HepG2 (cell line): ENCODE results near the gene TTLL10. TPM values are rescaled to one million over a fixed set of nuclear protein-coding genes. Genes with fewer than 3 reads are reported as not detected.

ENCODE experiments used
- ARHGAP35 ChIP-seq: sonication (generic); formaldehyde crosslinking; IDR thresholded peaks from 2 replicates; pipeline ENCODE4 v1.9.0; 2022; ENCODE audit warnings: mild to moderate bottlenecking, inconsistent platforms, moderate library complexity, missing genetic modification reagents, borderline replicate concordance
- DR1 ChIP-seq: sonication (generic); formaldehyde crosslinking; IDR thresholded peaks from 2 replicates; pipeline ENCODE4 v1.8.0; 2021; ENCODE audit warnings: mild to moderate bottlenecking, missing genetic modification reagents, inconsistent platforms
- ETV5 ChIP-seq: IDR thresholded peaks from 2 replicates; pipeline ENCODE4 v1.6.1; 2018; ENCODE audit warnings: missing biosample characterization, missing genetic modification reagents, inconsistent platforms, borderline replicate concordance
- FOXP4 ChIP-seq: sonication (generic); formaldehyde crosslinking; IDR thresholded peaks from 2 replicates; pipeline ENCODE4 v1.4.0; 2020; ENCODE audit warnings: missing genetic modification reagents
- HMG20A ChIP-seq: IDR thresholded peaks from 2 replicates; pipeline ENCODE4 v1.6.1; 2016; ENCODE audit warnings: borderline replicate concordance
- HMG20B ChIP-seq: conservative IDR thresholded peaks from 2 replicates; pipeline ENCODE4 v1.6.1; 2016; ENCODE audit warnings: missing genetic modification reagents, missing compliant biosample characterization
- IRF2 ChIP-seq: IDR thresholded peaks from 2 replicates; pipeline ENCODE4 v1.6.1; 2018; ENCODE audit warnings: missing genetic modification reagents, missing compliant biosample characterization
- PHF8 ChIP-seq: sonication (generic); formaldehyde crosslinking; IDR thresholded peaks from 2 replicates; pipeline ENCODE4 v1.5.0; 2020; ENCODE audit warnings: missing genetic modification reagents
- RERE ChIP-seq: IDR thresholded peaks from 2 replicates; pipeline ENCODE4 v1.6.1; 2016; ENCODE audit warnings: low read depth, missing genetic modification reagents, missing compliant biosample characterization
- RNF2 ChIP-seq: fragments of 450-650 bp; conservative IDR thresholded peaks from 2 replicates; pipeline ENCODE4 v1.6.1; 2016; ENCODE audit warnings: low read depth
- SIX4 ChIP-seq: sonication (generic); formaldehyde crosslinking; IDR thresholded peaks from 2 replicates; pipeline ENCODE4 v1.4.0; 2020; ENCODE audit warnings: missing genetic modification reagents
- SP5 ChIP-seq: IDR thresholded peaks from 2 replicates; pipeline ENCODE4 v1.6.1; 2016; ENCODE audit warnings: low read depth, borderline replicate concordance
- ZGPAT ChIP-seq: IDR thresholded peaks from 2 replicates; pipeline ENCODE4 v1.6.1; 2016; ENCODE audit warnings: mild to moderate bottlenecking
- ZNF205 ChIP-seq: IDR thresholded peaks from 2 replicates; pipeline ENCODE4 v1.6.1; 2018; ENCODE audit warnings: missing biosample characterization, missing genetic modification reagents
- ZNF563 ChIP-seq: sonication (generic); formaldehyde crosslinking; IDR thresholded peaks from 2 replicates; pipeline ENCODE4 v1.8.0; 2022; ENCODE audit warnings: mild to moderate bottlenecking, moderate library complexity, missing genetic modification reagents
- ZNF652 ChIP-seq: IDR thresholded peaks from 2 replicates; pipeline ENCODE4 v1.6.1; 2016; ENCODE audit warnings: low read depth, borderline replicate concordance
- polyA plus RNA-seq, 8 experiments: library from polyadenylated mRNA; depleted of rRNA in 3 of 8; stranded (reverse) in 7 of 8; unstranded in 1 of 8; fragments of >200 nt; fragmentation: Illumina TruSeq in 4 of 8; extraction: Trizol in 4 of 8; gene quantifications; 2 replicates each; pipeline versions ENCODE4 v1.2.1 to v1.2.3, GENCODE V29; 2011 to 2016; ENCODE audit warnings: low read depth in 4 of 8, missing spikeins in 1 of 8, mixed read lengths in 1 of 8; ENCODE audit not compliant: insufficient read depth in 1 of 8
- total RNA-seq, 5 experiments: library from RNA; depleted of rRNA; stranded (reverse); fragments of >200 nt; fragmentation: Illumina TruSeq; extraction: Trizol; gene quantifications; 2 replicates each; pipeline ENCODE4 v1.2.3, GENCODE V29; 2016; ENCODE audit warnings: low read depth in 1 of 5

The TTLL10 gene
- total and polyA plus RNA-seq, 2 of the 13 experiments (the other 11 are each of a cell fraction or from before 2014, with no cell fraction given) = not detected

- no peak for TF ChIP-seq RERE (CRISPR knock-in tag)
- peak; percentile 8; the same call in 1 of the 2 replicates for TF ChIP-seq SIX4 (CRISPR knock-in tag)
- peak; percentile 67; the same call in 1 of the 2 replicates for TF ChIP-seq ZGPAT (CRISPR knock-in tag)
- TF ChIP-seq RNF2 = 0 out of 2 replicates have a peak, but pooled peaks have one; percentile 33
- peak; percentile 41; the same call in 1 of the 2 replicates for TF ChIP-seq ZNF205 (CRISPR knock-in tag)
- TF ChIP-seq ETV5 (CRISPR knock-in tag) = peak; percentile 38; the same call in 1 of the 2 replicates
- TF ChIP-seq HMG20A (CRISPR knock-in tag) = peak; percentile 38; the same call in 1 of the 2 replicates
- peak; percentile 91 for TF ChIP-seq SP5
- TF ChIP-seq FOXP4 (CRISPR knock-in tag) = peak; percentile 77
- peak; percentile 38; the same call in 1 of the 2 replicates for TF ChIP-seq IRF2
- 0 out of 2 replicates have a peak, but pooled peaks have one; percentile 57 for TF ChIP-seq ZNF563 (CRISPR knock-in tag)
- no peak; the same call in 1 of the 2 replicates for TF ChIP-seq DR1
- TF ChIP-seq HMG20B (CRISPR knock-in tag) = 0 out of 2 replicates have a peak, but pooled peaks have one; percentile 32
- peak; percentile 92 for TF ChIP-seq ZNF652 (CRISPR knock-in tag)
- peak; percentile 58; the same call in 1 of the 2 replicates for TF ChIP-seq PHF8 (CRISPR knock-in tag)
- TF ChIP-seq ARHGAP35 = no peak; the same call in 1 of the 2 replicates
Observed at GRCh38 chr1:1124786-1125642, 48.7 kb upstream of the TTLL10 start (continued).
